Ascending aorta (tissue), 2 donors: Measurements from ENCODE around the gene DNAJB1. TPM values are rescaled to one million over a fixed set of nuclear protein-coding genes. Genes with fewer than 3 reads are reported as not detected.

Source experiments
- DNase-seq, 2 donors: peaks; one replicate each; pipeline ENCODE4 v3.0.0-alpha.2; 2019; ENCODE audit warnings: low spot score in 2 of 2
- H3K27ac ChIP-seq, 2 donors: fragments of 200-600 bp; sonication (generic); one replicate each; pipeline ENCODE4 v1.5.1; 2016 to 2017; ENCODE audit warnings: mild to moderate bottlenecking in 1 of 2
- H3K27me3 ChIP-seq: fragments of 200-600 bp; sonication (generic); one replicate; pipeline ENCODE4 v1.5.1; 2017
- H3K36me3 ChIP-seq, 2 donors: fragments of 200-600 bp; sonication (generic); one replicate each; pipeline ENCODE4 v1.5.1; 2016
- H3K4me1 ChIP-seq, 2 donors: fragments of 200-600 bp; sonication (generic); one replicate each; pipeline ENCODE4 v1.5.1; 2016 to 2017; ENCODE audit warnings: mild to moderate bottlenecking in 1 of 2
- H3K4me3 ChIP-seq, 2 donors: fragments of 200-600 bp; sonication (generic); one replicate each; pipeline ENCODE4 v1.5.1; 2016 to 2017; ENCODE audit warnings: mild to moderate bottlenecking in 1 of 2
- H3K9me3 ChIP-seq, 2 donors: fragments of 200-600 bp; sonication (generic); one replicate each; pipeline ENCODE4 v1.5.1; 2016
- intact Hi-C: fragments of 100-400 bp; cut with DNase I; formaldehyde crosslinking; loops from one replicate; pipeline ENCODE4 v1.15.1; 2023
- total RNA-seq: library from RNA; depleted of rRNA; stranded (reverse); fragments of >200 nt; gene quantifications from one replicate; pipeline ENCODE4 v1.1.0, GENCODE V29; 2016
- TF ChIP-seq, protein P1 (sequence below), 3 experiments: fragments of 200-600 bp in 2 of 3; fragments of 450-650 bp in 1 of 3; sonication (generic) in 2 of 3; IDR thresholded peaks; one replicate each; pipeline ENCODE4 v1.5.1; 2016 to 2019; ENCODE audit warnings: antibody characterized with exemption in 3 of 3, mild to moderate bottlenecking in 1 of 3, moderate library complexity in 1 of 3

The DNAJB1 gene
- total RNA-seq, 1 donor from 2014 or later = 73.8 TPM

- Histone ChIP-seq H3K4me3 (no peak overlapping the region), H3K4me1 (peaks cover 9 to 32% of the 10 kb centered on the region in 2 donors), H3K36me3 (peaks cover 5 to 11% of the 10 kb centered on the region in 2 donors), H3K27me3 (no peaks in the 10 kb centered on the region), H3K27ac (peak overlapping the region; percentile 85 to 87), H3K9me3 (no peaks in the 10 kb centered on the region)
- no peak for DNase-seq
- TF ChIP-seq, protein P1, sequence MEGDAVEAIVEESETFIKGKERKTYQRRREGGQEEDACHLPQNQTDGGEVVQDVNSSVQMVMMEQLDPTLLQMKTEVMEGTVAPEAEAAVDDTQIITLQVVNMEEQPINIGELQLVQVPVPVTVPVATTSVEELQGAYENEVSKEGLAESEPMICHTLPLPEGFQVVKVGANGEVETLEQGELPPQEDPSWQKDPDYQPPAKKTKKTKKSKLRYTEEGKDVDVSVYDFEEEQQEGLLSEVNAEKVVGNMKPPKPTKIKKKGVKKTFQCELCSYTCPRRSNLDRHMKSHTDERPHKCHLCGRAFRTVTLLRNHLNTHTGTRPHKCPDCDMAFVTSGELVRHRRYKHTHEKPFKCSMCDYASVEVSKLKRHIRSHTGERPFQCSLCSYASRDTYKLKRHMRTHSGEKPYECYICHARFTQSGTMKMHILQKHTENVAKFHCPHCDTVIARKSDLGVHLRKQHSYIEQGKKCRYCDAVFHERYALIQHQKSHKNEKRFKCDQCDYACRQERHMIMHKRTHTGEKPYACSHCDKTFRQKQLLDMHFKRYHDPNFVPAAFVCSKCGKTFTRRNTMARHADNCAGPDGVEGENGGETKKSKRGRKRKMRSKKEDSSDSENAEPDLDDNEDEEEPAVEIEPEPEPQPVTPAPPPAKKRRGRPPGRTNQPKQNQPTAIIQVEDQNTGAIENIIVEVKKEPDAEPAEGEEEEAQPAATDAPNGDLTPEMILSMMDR (IDR thresholded peaks at IDR 0.05) = no peak
- intact Hi-C loops = no loop called here
Measured at GRCh38 chr19:14560776-14561108, 42.5 kb upstream of the DNAJB1 start.

DNA sequence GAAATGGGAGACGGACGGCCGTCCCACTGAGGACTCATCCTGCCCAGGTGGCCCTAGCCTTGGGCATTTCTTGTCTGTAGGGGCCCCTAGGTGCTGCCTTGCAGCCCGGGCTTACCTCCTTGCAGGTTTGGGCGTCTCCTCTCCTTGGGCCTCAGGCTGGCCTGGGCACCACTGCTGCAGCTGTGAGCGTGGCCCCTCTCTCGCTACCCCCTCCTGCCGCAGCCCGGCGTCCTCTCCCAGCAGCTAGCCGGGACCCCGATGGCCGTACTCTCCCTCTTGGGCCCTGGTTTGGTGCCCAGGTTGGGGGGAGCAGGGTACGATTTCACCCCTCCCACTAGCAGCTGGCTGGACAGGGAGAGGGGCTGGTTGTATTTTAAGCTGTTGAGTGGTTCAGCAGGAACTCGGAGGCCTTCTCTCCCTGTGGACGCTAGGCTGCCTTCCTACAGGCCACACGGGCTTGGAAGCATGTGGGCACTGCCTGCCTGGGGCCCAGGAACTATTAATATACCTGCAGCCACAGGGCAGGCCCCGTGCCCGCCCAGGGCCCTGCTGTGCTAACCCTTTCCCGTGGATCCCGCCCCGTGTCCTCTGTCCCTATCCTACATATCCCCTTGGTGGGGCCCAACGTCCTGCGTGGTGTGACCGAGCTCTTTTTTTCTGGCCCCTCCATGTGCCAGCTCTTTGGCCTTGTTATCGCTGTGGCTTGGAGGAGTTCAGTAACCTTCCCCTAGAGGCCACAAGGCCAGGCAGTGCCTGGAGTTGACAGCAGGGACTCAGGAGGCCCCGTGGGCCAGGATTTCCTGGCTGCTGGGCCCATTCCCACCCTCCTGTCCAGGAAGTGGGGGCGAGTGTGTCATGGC, 41.9 kb upstream of the DNAJB1 start:
- Histone ChIP-seq H3K9me3 (no peaks in the 10 kb centered on the region), H3K27me3 (no peaks in the 10 kb centered on the region), H3K27ac (peak overlapping the region; percentile 85 to 87), H3K4me3 (no peak overlapping the region), H3K36me3 (peaks cover under 1 to 5% of the 10 kb centered on the region in 2 donors), H3K4me1 (peaks cover 9 to 32% of the 10 kb centered on the region in 2 donors)
- TF ChIP-seq, protein P1 (IDR thresholded peaks at IDR 0.05) = no peak
- DNase-seq = no peak
- intact Hi-C loops = no loop called here

GRCh38 chr19:14558370-14559066, 40.3 kb upstream of the DNAJB1 start:
- H3K27ac ChIP-seq = no peak overlapping the region
- peaks cover 9 to 32% of the 10 kb centered on the region in 2 donors for H3K4me1 ChIP-seq
- H3K4me3 ChIP-seq = no peak overlapping the region
- intact Hi-C loops = no loop called here
- H3K27me3 ChIP-seq = no peaks in the 10 kb centered on the region
- TF ChIP-seq, protein P1 (IDR thresholded peaks at IDR 0.05) = no peak
- no peaks in the 10 kb centered on the region for H3K9me3 ChIP-seq
- H3K36me3 ChIP-seq = no peaks in the 10 kb centered on the region
- no peak for DNase-seq

- Histone ChIP-seq H3K9me3 (no peaks in the 10 kb centered on the region), H3K36me3 (no peaks in the 10 kb centered on the region), H3K4me1 (peaks cover 5 to 20% of the 10 kb centered on the region in 2 donors), H3K4me3 (peak overlapping the region in 1 of 2 donors; percentile 44), H3K27me3 (no peaks in the 10 kb centered on the region), H3K27ac (peak overlapping the region in 1 of 2 donors; percentile 15)
- intact Hi-C loops = loop anchor here (1.0 kb wide), 1 partner anchor 16 kb away; the partner anchor contains the start of gene NDUFB7
- peak in 1 of 2 donors; percentile 79 for DNase-seq
- TF ChIP-seq, protein P1 (IDR thresholded peaks at IDR 0.05) = peak; percentile 79 to 97 (median 96)
Measured at GRCh38 chr19:14556662-14557188, 38.5 kb upstream of the DNAJB1 start.

GRCh38 chr19:14555918-14556661, 37.9 kb upstream of the DNAJB1 start:
- no peaks in the 10 kb centered on the region for H3K27me3 ChIP-seq
- no peaks in the 10 kb centered on the region for H3K36me3 ChIP-seq
- H3K4me1 ChIP-seq = peaks cover 0 to 14% of the 10 kb centered on the region in 2 donors
- H3K27ac ChIP-seq = peak overlapping the region in 1 of 2 donors; percentile 15
- H3K4me3 ChIP-seq = peak overlapping the region in 1 of 2 donors; percentile 44
- intact Hi-C loops = loop anchor here (1.0 kb wide), 1 partner anchor 16 kb away; the partner anchor contains the start of gene NDUFB7
- no peak for DNase-seq
- H3K9me3 ChIP-seq = no peaks in the 10 kb centered on the region
- TF ChIP-seq, protein P1 (IDR thresholded peaks at IDR 0.05) = no peak
